Measurements from ENCODE around the gene MTMR3. TPM values are rescaled to one million over a fixed set of nuclear protein-coding genes. Genes with fewer than 3 reads are reported as not detected.

Gene MTMR3
- polyA plus RNA-seq, 2 of the 4 experiments (the other 2 are of a cell fraction) = 7.4 to 18.8 TPM

- Histone ChIP-seq H3K4me3 (no peak overlapping the region), H3K27ac (no peak overlapping the region), H3K9me3 (no peaks in the 10 kb centered on the region), H3K4me1 (no peaks in the 10 kb centered on the region), H3K4me2 (no peak overlapping the region)
- FAIRE-seq = no peak
- TF ChIP-seq E2F6 (IDR thresholded peaks at IDR 0.05; ENCODE audit: borderline replicate concordance, low read depth) = no peak
- no peak for TF ChIP-seq KDM1A (IDR thresholded peaks at IDR 0.05; ENCODE audit: low read depth)
- no peak for TF ChIP-seq CHD4 (IDR thresholded peaks at IDR 0.05; ENCODE audit: borderline replicate concordance)
- no peak for TF ChIP-seq RNF2 (IDR thresholded peaks at IDR 0.05; ENCODE audit: borderline replicate concordance, low read depth)
- TF ChIP-seq CHD2 (IDR thresholded peaks at IDR 0.05; ENCODE audit: low read length, partially characterized antibody) = no peak
- no peak for TF ChIP-seq SMC3 (IDR thresholded peaks at IDR 0.05)
- no peak for TF ChIP-seq HOXA7 (CRISPR knock-in tag; IDR thresholded peaks at IDR 0.05)
- no peak for TF ChIP-seq RCOR1 (IDR thresholded peaks at IDR 0.05; ENCODE audit: low read depth, low read length)
- no peak for TF ChIP-seq CEBPB (IDR thresholded peaks at IDR 0.05)
- TF ChIP-seq MAFK (IDR thresholded peaks at IDR 0.05; ENCODE audit: partially characterized antibody) = no peak
- no peak for TF ChIP-seq NFE2L2 (conservative IDR thresholded peaks at IDR 0.05; ENCODE audit: low read length)
- TF ChIP-seq EP300 (IDR thresholded peaks at IDR 0.05) = no peak
- TF ChIP-seq KDM5A (IDR thresholded peaks at IDR 0.05) = no peak
- TF ChIP-seq MAZ (IDR thresholded peaks at IDR 0.05; ENCODE audit: borderline replicate concordance, low read depth, low read length) = no peak
- no peak for TF ChIP-seq JUNB (IDR thresholded peaks at IDR 0.05)
- ATAC-seq = no peak
- DNase-seq (ENCODE audit: low read depth in 1 of 2, low spot score in 1 of 2) = no peak
- ChIA-PET CTCF (no interaction called here), POLR2A (no interaction called here)
Observed at GRCh38 chr22:30009478-30009877, 126.5 kb downstream of the MTMR3 start.

DNA sequence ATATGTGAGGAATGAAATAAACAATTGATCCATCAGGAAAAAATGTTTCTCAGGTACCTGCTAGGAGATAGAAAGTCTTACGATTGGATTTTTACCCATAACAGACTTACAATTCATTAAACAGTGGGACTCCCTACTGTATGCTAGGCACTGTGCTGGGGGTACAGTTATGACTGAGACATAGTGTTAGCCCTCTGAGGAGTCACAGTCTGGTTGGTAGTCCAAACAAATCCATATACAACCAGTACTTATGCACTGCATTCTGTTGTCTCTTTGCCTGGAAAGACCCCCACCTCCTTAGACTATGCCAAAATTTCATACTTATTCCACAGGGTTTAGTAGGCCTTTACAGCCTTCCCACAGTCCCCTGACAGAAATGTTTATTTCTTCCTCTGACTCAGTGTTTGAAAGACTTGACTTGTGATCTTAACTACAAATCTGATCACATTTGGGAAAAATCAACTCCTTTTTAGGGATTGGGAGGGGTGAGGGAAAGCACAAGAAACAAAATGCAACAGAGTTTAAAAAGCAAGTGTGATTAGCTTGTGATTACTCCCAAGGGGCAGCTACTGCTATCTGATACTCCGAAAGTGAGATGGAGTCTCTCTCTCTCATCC is 127.9 kb downstream of the MTMR3 start:
- no peak overlapping the region for H3K4me3 ChIP-seq
- H3K27ac ChIP-seq = no peak overlapping the region
- POLR2A ChIA-PET = no interaction called here
- FAIRE-seq (no peak), ATAC-seq (no peak), DNase-seq (ENCODE audit: low read depth in 1 of 2, low spot score in 1 of 2) (no peak)
- no peaks in the 10 kb centered on the region for H3K4me1 ChIP-seq
- no peak overlapping the region for H3K4me2 ChIP-seq
- H3K9me3 ChIP-seq = no peaks in the 10 kb centered on the region
- WGBS (ENCODE audit: missing lambda C conversion rate) = 87% methylated on average over 2 of the region's 2 CpGs
- CTCF ChIA-PET = no interaction called here
- no peak for TF ChIP-seq HOXB5 (CRISPR knock-in tag; IDR thresholded peaks at IDR 0.05)

GRCh38 chr22:30013201-30013600 is 130.2 kb downstream of the MTMR3 start:
- TF ChIP-seq HDAC2 (IDR thresholded peaks at IDR 0.05) (no peak), NFE2L2 (conservative IDR thresholded peaks at IDR 0.05; ENCODE audit: low read length) (no peak), MAFK (IDR thresholded peaks at IDR 0.05; ENCODE audit: partially characterized antibody) (no peak), MAX (IDR thresholded peaks at IDR 0.05) (no peak), JUNB (IDR thresholded peaks at IDR 0.05) (no peak), EP300 (IDR thresholded peaks at IDR 0.05) (no peak), MYC (IDR thresholded peaks at IDR 0.05; ENCODE audit: borderline replicate concordance, low read length) (no peak), TP53 (CRISPR knock-in tag; IDR thresholded peaks at IDR 0.05) (no peak), HOXA7 (CRISPR knock-in tag; IDR thresholded peaks at IDR 0.05) (no peak)
- no peaks in the 10 kb centered on the region for H3K9me3 ChIP-seq
- no peak for ATAC-seq
- H3K27ac ChIP-seq = no peak overlapping the region
- no peak overlapping the region for H3K4me3 ChIP-seq
- H3K4me2 ChIP-seq = no peak overlapping the region
- 87% methylated on average over 5 of the region's 5 CpGs for WGBS (ENCODE audit: missing lambda C conversion rate)
- no peak for DNase-seq (ENCODE audit: low read depth in 1 of 2, low spot score in 1 of 2)
- no peak for FAIRE-seq
- no peaks in the 10 kb centered on the region for H3K4me1 ChIP-seq
- ChIA-PET CTCF (interaction anchor here (0.9 to 1.8 kb wide), 3 partner anchors 12 to 157 kb away, joined by 3 to 5 read pairs (median 3); no protein-coding TSS in a partner anchor), POLR2A (no interaction called here)

DNA sequence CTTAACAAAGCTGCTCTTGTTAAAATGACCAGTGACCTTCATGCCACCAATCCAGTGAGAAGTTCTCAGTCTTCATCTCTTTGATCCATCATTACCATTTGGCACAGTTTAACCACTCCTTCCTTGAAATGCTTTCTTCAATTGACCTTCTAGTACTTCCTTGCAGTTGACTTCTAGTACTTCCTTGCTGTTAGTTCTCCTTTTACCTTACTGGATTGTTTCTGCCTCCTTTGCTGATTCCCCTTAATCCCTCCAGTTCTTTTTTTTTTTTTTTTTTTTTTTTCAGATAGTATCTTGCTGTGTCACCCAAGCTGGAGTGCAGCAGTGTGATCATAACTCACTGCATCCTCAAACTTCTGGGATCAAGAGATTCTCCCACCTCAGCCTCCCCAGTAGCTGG is 131.3 kb downstream of the MTMR3 start:
- Histone ChIP-seq H3K4me3 (no peak overlapping the region), H3K9me3 (no peaks in the 10 kb centered on the region), H3K4me1 (no peaks in the 10 kb centered on the region), H3K27ac (no peak overlapping the region), H3K4me2 (no peak overlapping the region)
- FAIRE-seq = no peak
- POLR2A ChIA-PET = no interaction called here
- DNase-seq (ENCODE audit: low read depth in 1 of 2, low spot score in 1 of 2) = no peak
- ATAC-seq = no peak
- CTCF ChIA-PET = interaction anchor here (1.0 to 2.9 kb wide), 5 partner anchors 9 to 158 kb away, joined by 3 to 16 read pairs (median 5); no protein-coding TSS in a partner anchor
- TF ChIP-seq FOXS1 (CRISPR knock-in tag; IDR thresholded peaks at IDR 0.05) = no peak
- no peak for TF ChIP-seq KDM5A (IDR thresholded peaks at IDR 0.05)
- no peak for TF ChIP-seq ZSCAN20 (CRISPR knock-in tag; IDR thresholded peaks at IDR 0.05)
- no peak for TF ChIP-seq CHD2 (IDR thresholded peaks at IDR 0.05; ENCODE audit: low read length, partially characterized antibody)
- TF ChIP-seq, protein P1, sequence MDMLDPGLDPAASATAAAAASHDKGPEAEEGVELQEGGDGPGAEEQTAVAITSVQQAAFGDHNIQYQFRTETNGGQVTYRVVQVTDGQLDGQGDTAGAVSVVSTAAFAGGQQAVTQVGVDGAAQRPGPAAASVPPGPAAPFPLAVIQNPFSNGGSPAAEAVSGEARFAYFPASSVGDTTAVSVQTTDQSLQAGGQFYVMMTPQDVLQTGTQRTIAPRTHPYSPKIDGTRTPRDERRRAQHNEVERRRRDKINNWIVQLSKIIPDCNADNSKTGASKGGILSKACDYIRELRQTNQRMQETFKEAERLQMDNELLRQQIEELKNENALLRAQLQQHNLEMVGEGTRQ (IDR thresholded peaks at IDR 0.05) = no peak
- no peak for TF ChIP-seq TFCP2L1 (CRISPR knock-in tag; IDR thresholded peaks at IDR 0.05)
- TF ChIP-seq, protein P2, sequence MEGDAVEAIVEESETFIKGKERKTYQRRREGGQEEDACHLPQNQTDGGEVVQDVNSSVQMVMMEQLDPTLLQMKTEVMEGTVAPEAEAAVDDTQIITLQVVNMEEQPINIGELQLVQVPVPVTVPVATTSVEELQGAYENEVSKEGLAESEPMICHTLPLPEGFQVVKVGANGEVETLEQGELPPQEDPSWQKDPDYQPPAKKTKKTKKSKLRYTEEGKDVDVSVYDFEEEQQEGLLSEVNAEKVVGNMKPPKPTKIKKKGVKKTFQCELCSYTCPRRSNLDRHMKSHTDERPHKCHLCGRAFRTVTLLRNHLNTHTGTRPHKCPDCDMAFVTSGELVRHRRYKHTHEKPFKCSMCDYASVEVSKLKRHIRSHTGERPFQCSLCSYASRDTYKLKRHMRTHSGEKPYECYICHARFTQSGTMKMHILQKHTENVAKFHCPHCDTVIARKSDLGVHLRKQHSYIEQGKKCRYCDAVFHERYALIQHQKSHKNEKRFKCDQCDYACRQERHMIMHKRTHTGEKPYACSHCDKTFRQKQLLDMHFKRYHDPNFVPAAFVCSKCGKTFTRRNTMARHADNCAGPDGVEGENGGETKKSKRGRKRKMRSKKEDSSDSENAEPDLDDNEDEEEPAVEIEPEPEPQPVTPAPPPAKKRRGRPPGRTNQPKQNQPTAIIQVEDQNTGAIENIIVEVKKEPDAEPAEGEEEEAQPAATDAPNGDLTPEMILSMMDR (IDR thresholded peaks at IDR 0.05) = no peak

Measured in A549 (cell line).